OCI-LY1 (cell line): ENCODE results near the gene ELK4.

Experiments used
- CTCF ChIP-seq: fragments of 200-600 bp; sonication (generic), shearing (Covaris generic); IDR thresholded peaks from 2 replicates; pipeline ENCODE4 v1.5.1; 2017; ENCODE audit warnings: mild to moderate bottlenecking, antibody characterized with exemption, low read length, moderate library complexity, mixed read lengths
- EZH2 ChIP-seq: fragments of 200-600 bp; sonication (generic), shearing (Covaris generic); IDR thresholded peaks from 2 replicates; pipeline ENCODE4 v1.8.0; 2017; ENCODE audit warnings: borderline replicate concordance, mixed run types, mild to moderate bottlenecking, antibody characterized with exemption, low read length, moderate library complexity, mixed read lengths

- TF ChIP-seq EZH2 (no peak), CTCF (no peak)
Observed at GRCh38 chr1:205583461-205584130, 48.2 kb downstream of the ELK4 start.
